Measurements from ENCODE around the gene PSMC3IP.

DNA sequence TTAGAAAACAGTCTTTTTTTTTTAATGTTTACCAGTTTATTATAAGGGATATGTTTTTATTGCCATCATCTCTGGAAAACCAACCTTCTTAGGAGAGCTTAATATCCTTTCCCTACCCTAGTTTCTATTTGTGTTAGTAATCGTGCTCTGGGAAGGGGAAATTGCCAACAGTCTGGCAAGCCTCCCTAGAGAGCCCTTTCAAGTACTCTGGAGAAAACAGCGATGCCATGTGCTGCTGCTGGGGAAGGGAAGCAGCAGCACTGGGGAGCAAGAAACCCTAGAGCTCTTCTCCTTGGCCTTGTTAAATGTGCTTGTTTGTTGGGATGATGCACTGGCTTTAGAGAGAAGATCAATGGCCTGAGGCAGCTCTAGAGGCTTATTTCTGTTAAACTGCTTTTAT, 21.4 kb upstream of the PSMC3IP start:
- TF ChIP-seq, protein P1, sequence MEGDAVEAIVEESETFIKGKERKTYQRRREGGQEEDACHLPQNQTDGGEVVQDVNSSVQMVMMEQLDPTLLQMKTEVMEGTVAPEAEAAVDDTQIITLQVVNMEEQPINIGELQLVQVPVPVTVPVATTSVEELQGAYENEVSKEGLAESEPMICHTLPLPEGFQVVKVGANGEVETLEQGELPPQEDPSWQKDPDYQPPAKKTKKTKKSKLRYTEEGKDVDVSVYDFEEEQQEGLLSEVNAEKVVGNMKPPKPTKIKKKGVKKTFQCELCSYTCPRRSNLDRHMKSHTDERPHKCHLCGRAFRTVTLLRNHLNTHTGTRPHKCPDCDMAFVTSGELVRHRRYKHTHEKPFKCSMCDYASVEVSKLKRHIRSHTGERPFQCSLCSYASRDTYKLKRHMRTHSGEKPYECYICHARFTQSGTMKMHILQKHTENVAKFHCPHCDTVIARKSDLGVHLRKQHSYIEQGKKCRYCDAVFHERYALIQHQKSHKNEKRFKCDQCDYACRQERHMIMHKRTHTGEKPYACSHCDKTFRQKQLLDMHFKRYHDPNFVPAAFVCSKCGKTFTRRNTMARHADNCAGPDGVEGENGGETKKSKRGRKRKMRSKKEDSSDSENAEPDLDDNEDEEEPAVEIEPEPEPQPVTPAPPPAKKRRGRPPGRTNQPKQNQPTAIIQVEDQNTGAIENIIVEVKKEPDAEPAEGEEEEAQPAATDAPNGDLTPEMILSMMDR (conservative IDR thresholded peaks at IDR 0.05) = no peak
- TF ChIP-seq ZFX (IDR thresholded peaks at IDR 0.05) = no peak

All from C4-2B (cell line).